NB4 (cell line): ENCODE data around the gene HOXD4.

Experiments
- DNase-seq: peaks from one replicate; pipeline ENCODE4 v3.0.0; 2010; ENCODE audit warnings: low read depth
- H3K4me3 ChIP-seq: one replicate; pipeline ENCODE4 v1.5.1; 2011; ENCODE audit warnings: mild to moderate bottlenecking, low read depth, low read length, moderate library complexity
- MAX ChIP-seq: IDR thresholded peaks from 2 replicates; pipeline ENCODE4 v1.6.1; 2011; ENCODE audit warnings: low read depth, low read length
- MYC ChIP-seq: IDR thresholded peaks from 2 replicates; pipeline ENCODE4 v1.6.1; 2011; ENCODE audit warnings: low read depth, low read length
- POLR2A ChIP-seq: IDR thresholded peaks from 2 replicates; pipeline ENCODE4 v1.6.1; 2011; ENCODE audit warnings: mild to moderate bottlenecking; ENCODE audit not compliant: insufficient read length; ENCODE audit errors: extremely low read depth
- TF ChIP-seq, protein P1 (sequence below): IDR thresholded peaks from one replicate; pipeline ENCODE4 v1.5.1; 2012; ENCODE audit warnings: low read depth, low read length

Gene HOXD4

DNA sequence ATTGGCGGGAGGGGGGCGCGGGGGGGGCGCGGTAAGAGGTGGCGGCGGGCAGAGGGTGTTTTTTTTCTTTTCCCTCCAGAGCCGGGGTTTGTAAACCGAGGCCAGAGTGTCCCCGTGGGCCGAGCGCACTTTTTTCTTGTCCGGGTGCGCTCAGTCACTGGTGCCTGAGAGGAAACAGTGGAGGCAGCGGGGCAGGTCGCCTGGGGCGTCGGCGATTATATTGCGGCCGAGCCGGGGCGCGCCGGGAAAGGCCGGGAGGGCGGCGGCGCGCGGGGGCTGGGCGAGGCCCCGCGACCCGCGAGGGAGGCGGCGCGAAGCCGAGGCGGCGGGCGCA is 21.6 kb upstream of the HOXD4 start:
- DNase-seq: no peak
- no peak overlapping the region for H3K4me3 ChIP-seq
- TF ChIP-seq, protein P1, sequence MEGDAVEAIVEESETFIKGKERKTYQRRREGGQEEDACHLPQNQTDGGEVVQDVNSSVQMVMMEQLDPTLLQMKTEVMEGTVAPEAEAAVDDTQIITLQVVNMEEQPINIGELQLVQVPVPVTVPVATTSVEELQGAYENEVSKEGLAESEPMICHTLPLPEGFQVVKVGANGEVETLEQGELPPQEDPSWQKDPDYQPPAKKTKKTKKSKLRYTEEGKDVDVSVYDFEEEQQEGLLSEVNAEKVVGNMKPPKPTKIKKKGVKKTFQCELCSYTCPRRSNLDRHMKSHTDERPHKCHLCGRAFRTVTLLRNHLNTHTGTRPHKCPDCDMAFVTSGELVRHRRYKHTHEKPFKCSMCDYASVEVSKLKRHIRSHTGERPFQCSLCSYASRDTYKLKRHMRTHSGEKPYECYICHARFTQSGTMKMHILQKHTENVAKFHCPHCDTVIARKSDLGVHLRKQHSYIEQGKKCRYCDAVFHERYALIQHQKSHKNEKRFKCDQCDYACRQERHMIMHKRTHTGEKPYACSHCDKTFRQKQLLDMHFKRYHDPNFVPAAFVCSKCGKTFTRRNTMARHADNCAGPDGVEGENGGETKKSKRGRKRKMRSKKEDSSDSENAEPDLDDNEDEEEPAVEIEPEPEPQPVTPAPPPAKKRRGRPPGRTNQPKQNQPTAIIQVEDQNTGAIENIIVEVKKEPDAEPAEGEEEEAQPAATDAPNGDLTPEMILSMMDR: no peak
- no peak for TF ChIP-seq MAX
- no peak for TF ChIP-seq MYC
- no peak for TF ChIP-seq POLR2A

GRCh38 chr2:176130147-176130956 is 21.0 kb upstream of the HOXD4 start:
- no peak for DNase-seq
- no peak overlapping the region for H3K4me3 ChIP-seq
- TF ChIP-seq MAX (no peak), POLR2A (no peak), MYC (no peak)
- TF ChIP-seq, protein P1: no peak

DNA sequence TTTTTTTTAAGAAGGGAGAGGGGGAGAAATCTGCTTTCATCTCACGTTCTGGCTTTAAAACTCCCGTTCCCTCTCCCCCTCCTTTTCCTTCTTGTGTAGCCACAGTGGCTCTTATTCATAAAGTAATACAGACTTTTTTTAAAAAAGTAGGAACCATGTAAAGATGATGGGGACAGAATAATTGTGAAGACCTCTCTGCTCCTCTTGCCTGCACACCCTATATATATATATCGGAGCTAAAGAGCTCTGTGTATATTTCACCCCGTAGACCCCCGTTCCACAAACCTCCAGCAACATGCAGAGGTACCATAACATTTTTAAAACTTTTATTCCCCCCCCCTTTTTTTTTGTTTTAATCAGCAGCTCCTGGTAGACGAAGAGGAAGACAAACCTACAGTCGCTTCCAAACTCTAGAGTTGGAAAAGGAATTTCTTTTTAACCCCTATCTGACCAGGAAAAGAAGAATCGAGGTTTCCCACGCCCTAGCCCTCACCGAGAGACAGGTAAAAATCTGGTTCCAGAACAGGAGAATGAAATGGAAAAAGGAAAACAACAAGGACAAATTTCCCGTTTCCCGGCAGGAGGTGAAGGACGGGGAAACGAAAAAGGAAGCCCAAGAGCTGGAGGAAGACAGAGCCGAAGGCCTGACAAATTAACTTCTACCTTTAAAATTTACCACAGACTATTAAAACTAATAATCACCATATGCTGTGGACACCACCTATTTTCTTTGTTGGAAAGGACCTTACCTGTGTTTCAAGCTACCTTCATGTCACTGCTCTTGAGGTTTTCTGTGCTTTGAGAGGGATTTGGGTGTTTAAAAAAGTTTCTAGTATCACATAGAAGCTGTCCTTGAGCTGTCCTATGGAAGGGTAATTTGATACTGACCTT is 20.1 kb upstream of the HOXD4 start:
- DNase-seq: no peak
- TF ChIP-seq MAX: no peak
- TF ChIP-seq POLR2A: no peak
- TF ChIP-seq MYC: no peak
- TF ChIP-seq, protein P1: no peak
- H3K4me3 ChIP-seq: no peak overlapping the region

- DNase-seq: no peak
- TF ChIP-seq MAX (no peak), MYC (no peak), POLR2A (no peak)
- TF ChIP-seq, protein P1: no peak
- no peak overlapping the region for H3K4me3 ChIP-seq
Observed at GRCh38 chr2:176131848-176132158, 19.5 kb upstream of the HOXD4 start.

- DNase-seq: no peak
- H3K4me3 ChIP-seq: no peak overlapping the region
- TF ChIP-seq, protein P1: no peak
Observed at GRCh38 chr2:176132205-176133171, 18.9 kb upstream of the HOXD4 start.
